ENCODE measurements around the gene RSPH6A.

DNA sequence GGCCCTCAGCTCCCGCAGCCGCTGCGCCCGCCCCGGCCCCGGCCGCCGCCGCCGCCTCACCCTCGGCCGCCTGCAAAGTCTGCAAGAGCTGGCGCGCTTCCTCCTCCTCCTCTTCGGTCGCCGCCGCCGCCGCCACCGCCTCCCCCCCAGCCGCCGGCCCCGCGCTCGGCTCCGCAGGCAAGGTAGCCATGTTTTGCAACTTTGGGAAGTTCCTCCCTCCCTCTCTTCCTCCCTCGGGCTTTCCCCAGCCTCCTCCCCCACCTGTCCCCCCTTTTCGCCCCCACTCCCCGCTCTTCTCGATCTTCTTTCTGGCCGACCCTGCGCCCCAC is 46.5 kb downstream of the RSPH6A start:
- TF ChIP-seq CTCF (IDR thresholded peaks at IDR 0.05) (no peak), POLR2A (IDR thresholded peaks at IDR 0.05) (no peak)
